Stomach (tissue), 4 donors: ENCODE measurements around the gene EIF4G3.

Experiments used
- CTCF ChIP-seq, 7 experiments: fragments of 450-650 bp in 4 of 7; fragments of 200-600 bp in 3 of 7; sonication (generic) in 3 of 7; IDR thresholded peaks; one replicate each; pipeline ENCODE4 v1.5.1; 2016 to 2019; ENCODE audit warnings: antibody characterized with exemption in 7 of 7, control low read depth in 2 of 7, mild to moderate bottlenecking in 1 of 7
- POLR2AphosphoS5 ChIP-seq, 3 donors: sonication (generic); formaldehyde crosslinking; IDR thresholded peaks; one replicate each; pipeline ENCODE4 v1.6.1; 2016; ENCODE audit warnings: antibody characterized with exemption in 3 of 3

DNA sequence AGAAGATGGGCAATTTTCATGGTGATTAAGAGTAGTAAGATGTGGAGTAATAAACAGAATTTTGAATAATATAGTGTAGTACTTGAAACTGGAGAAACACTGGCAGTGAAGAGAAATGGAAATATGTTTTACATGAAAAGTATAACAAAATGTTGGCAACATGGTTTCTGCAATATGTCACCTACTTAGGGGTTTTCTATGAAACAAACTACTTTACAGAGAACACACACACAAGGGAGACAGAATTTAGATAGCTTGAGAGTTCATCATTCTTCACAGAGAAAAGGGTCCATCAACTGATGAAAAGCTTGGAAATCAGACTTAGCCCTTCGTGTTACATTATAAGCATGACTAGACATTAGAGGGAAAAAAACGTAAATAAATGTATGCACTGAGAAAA lies 135.2 kb downstream of the EIF4G3 start:
- no peak for TF ChIP-seq CTCF (IDR thresholded peaks at IDR 0.05)
- TF ChIP-seq POLR2AphosphoS5 (IDR thresholded peaks at IDR 0.05), result no peak
